HL-60 (cell line): ENCODE measurements around the gene FOXI1.

Experiments used
- CTCF ChIP-seq: IDR thresholded peaks from one replicate; pipeline ENCODE4 v1.5.1; 2011; ENCODE audit warnings: low read length, control low read depth, inconsistent platforms; ENCODE audit not compliant: insufficient read depth
- GABPA ChIP-seq: IDR thresholded peaks from 2 replicates; pipeline ENCODE4 v1.6.1; 2012; ENCODE audit warnings: low read depth
- POLR2AphosphoS5 ChIP-seq: IDR thresholded peaks from 2 replicates; pipeline ENCODE4 v1.6.1; 2012; ENCODE audit warnings: low read depth
- REST ChIP-seq: IDR thresholded peaks from 2 replicates; pipeline ENCODE4 v1.6.1; 2012; ENCODE audit warnings: low read depth; ENCODE audit not compliant: insufficient replicate concordance
- SPI1 ChIP-seq: IDR thresholded peaks from 2 replicates; pipeline ENCODE4 v1.6.1; 2012; ENCODE audit warnings: low read depth, mild to moderate bottlenecking, borderline replicate concordance

GRCh38 chr5:170152767-170153166 lies 47.1 kb downstream of the FOXI1 start:
- TF ChIP-seq CTCF: no peak
- no peak for TF ChIP-seq SPI1
- no peak for TF ChIP-seq REST
- no peak for TF ChIP-seq GABPA
- no peak for TF ChIP-seq POLR2AphosphoS5
